Measurements from ENCODE around the gene KL.
A peak's percentile ranks its signal among the peaks of the same experiment; 100 is the strongest.

KL gene

GRCh38 chr13:33006134-33006533 is 10.1 kb upstream of the KL start:
- DNase-seq = no peak

GRCh38 chr13:33006638-33007037 is 9.6 kb upstream of the KL start:
- DNase-seq = no peak

GRCh38 chr13:33007237-33007636 is 9.0 kb upstream of the KL start:
- no peak for DNase-seq

GRCh38 chr13:33007950-33008349 is 8.3 kb upstream of the KL start:
- no peak for DNase-seq

- no peak for DNase-seq
Observed at GRCh38 chr13:33008946-33009722, 7.1 kb upstream of the KL start.

GRCh38 chr13:33011828-33012470 is 4.3 kb upstream of the KL start:
- DNase-seq = no peak

- DNase-seq = no peak
Observed at GRCh38 chr13:33014291-33014690, 1.9 kb upstream of the KL start.

GRCh38 chr13:33015241-33015668 is 968 bp upstream of the KL start:
- no peak for DNase-seq

- peak; percentile 4 for DNase-seq
Observed at GRCh38 chr13:33015791-33016323, 366 bp upstream of the KL start.

GRCh38 chr13:33017323-33017929 is 1.2 kb downstream of the KL start:
- peak; percentile 60 for DNase-seq

- no peak for DNase-seq
Observed at GRCh38 chr13:33018886-33019285, 2.7 kb downstream of the KL start.

GRCh38 chr13:33022986-33023385 is 6.8 kb downstream of the KL start:
- no peak for DNase-seq

- no peak for DNase-seq
Observed at GRCh38 chr13:33025220-33025744, 9.1 kb downstream of the KL start.

- no peak for DNase-seq
Observed at GRCh38 chr13:33026489-33027152, 10.4 kb downstream of the KL start.

- no peak for DNase-seq
Observed at GRCh38 chr13:33028620-33029019, 12.4 kb downstream of the KL start.

- DNase-seq = no peak
Observed at GRCh38 chr13:33031277-33031676, 15.1 kb downstream of the KL start.

GRCh38 chr13:33032037-33032625 is 15.9 kb downstream of the KL start:
- DNase-seq = no peak

GRCh38 chr13:33033051-33033812 is 17.0 kb downstream of the KL start:
- peak; percentile 40 for DNase-seq

GRCh38 chr13:33033986-33034385 is 17.8 kb downstream of the KL start:
- no peak for DNase-seq

GRCh38 chr13:33034882-33035520 is 18.8 kb downstream of the KL start:
- DNase-seq = no peak

- DNase-seq = no peak
Observed at GRCh38 chr13:33037673-33038072, 21.4 kb downstream of the KL start.
